RKO (cell line): ENCODE results near the gene C2orf76.

Experiments used
- DNase-seq: peaks from one replicate; pipeline ENCODE4 v3.0.0-alpha.2; 2016; ENCODE audit warnings: low spot score

The C2orf76 gene

DNA sequence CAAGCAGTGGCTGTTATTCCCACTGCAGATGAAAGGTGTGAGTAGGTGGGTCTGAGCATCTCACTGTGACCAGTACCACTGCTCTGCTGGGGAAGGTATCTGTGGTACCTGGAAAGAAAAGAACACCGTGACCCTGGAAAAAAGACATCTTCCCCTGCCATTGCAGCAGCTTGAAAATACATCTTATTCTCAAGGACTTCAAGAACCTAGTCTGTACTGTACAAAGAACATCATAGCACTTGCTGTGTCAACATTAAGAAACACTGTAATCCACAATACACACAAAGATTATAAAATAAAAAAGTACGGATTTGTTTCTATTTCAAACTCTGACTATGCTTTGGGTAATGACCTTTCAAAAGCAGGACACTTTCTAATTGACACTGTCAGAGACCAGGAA, 28.9 kb downstream of the C2orf76 start:
- DNase-seq, result no peak

DNA sequence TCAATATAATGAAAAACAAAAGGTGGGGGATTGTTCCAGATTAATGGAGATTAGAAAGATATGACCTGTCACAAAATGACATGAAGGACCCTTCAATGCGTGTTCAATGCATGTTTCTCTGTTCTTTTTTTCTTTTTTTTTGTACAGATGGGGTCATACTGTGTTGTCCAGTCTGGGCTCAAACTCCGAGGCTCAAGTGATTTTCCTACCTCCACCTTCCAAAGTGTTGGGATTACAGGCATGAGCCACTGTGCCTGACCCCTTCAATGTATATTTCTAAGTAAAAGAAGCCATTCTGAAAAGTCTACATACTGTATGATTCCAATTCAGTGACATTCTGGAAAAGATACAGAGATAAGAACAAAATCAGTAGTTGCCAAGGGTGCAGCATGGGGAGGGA, 32.8 kb downstream of the C2orf76 start:
- DNase-seq, result no peak

DNA sequence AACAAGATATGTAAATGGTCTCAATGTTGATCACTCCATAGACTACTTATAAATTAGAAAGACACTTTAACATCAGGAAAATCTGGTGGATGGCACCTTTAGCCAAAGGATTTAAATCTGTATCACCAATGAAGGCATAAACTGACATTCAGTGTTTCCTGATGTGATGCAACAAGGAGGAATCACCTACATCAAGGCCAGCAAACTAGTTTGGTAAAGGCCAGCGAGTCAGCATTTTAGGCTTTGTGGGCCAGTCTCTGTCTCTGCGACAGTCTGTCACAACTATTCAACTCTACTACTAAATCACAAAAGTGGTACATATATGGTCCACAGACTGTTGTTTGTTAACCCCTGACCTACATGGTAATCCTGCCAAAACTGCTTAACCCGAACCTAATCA, 33.3 kb downstream of the C2orf76 start:
- DNase-seq, result no peak

DNA sequence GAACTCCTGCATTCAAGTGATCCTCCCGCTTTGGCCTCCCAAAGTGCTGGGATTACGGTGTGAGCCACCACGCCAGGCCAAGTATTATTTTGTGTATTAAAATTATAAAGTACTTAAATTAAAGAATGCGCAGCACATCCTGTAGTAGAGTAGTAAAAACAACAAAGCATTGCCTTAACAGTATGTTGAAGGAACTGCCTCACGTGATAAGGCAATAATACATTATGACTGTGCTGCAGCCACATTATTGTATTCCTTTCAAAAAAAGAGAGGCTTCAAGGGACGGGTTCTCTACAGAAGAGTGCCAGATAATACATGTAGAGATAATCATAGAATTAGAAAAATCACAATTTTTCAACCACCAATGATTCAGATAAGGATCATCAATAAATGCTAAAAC, 33.7 kb downstream of the C2orf76 start:
- no peak for DNase-seq

DNA sequence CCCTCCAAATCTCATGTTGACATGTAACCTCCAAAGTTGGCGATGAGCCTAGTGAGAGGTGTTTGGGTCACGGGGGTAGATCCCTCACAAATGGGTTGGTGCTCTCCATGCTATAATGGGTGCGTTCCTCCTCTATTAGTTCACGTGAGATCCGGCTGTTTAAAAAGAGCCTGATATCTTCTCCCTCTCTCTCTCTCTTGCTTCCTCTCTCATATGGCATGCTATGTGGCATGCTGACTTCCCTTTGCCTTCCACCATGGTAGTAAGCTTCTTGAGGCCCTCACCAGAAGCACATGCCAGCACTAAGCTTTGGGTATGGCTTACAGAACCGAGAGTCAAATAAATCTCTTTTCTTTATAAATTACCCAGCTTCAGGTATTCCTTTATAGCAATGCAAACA, 39.2 kb downstream of the C2orf76 start:
- no peak for DNase-seq

DNA sequence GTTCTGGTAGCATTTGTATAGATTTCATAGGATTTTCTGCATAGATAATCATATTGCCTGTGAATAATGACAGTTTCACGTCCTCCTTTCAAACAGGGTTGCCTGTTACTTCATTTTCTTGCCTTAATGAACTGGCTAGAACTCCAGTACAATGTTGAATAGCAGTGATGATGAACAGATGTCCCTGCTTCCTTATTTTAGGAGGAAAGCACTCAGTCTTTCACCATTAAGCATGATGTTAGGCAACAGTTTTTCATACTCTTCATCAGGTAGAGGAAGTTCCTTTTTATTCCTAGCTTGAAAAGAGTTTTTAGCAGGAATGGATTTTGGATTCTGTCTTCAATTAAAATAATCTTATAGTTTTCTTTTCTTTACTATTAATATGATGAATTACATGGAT, 39.7 kb downstream of the C2orf76 start:
- no peak for DNase-seq

DNA sequence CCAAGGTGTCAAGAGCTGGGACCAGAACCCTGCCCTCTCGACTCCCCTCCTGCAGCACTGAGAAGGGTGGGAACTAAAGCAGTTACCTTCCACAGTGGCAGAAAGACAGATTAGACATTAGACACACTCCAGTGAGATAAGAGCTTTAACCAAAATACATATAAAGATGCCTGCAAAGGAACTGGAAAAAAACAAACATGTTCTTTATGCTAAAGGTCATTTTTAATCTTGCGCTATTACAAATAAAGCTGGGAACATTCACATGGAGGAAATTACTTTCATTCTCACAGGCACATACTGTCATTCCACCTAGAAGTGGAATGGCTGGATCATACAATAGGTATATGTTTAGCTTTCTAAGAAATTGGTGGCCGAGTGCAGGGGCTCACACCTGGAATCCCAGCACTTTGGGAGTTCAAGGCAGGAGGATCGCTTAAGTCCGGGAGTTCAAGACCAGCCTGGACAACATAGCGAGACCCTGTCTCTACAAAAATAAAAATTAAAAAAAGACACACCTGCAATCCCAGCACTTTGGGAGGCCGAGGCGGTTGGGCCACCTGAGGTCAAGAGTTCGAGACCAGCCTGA, 41.9 kb downstream of the C2orf76 start:
- no peak for DNase-seq

DNA sequence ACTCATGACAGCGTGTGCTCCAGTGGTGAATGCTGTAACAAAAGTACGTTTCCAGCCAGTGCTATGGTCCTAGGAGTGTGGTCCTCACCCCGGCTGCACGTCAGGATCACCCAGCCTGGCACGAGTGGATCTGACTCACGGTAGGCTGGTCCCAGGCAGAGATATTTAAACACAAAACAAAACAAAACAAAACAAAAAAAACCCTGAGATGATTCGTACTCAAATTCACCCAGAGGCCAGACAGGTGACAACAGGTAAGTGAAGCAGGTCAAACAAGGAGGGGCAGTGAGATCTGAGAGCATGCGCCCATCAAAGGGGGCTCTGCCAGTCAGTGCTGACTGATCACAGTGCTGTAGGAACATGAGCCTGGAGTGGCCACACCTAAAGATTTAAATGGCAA, 43.2 kb downstream of the C2orf76 start:
- DNase-seq, result no peak

DNA sequence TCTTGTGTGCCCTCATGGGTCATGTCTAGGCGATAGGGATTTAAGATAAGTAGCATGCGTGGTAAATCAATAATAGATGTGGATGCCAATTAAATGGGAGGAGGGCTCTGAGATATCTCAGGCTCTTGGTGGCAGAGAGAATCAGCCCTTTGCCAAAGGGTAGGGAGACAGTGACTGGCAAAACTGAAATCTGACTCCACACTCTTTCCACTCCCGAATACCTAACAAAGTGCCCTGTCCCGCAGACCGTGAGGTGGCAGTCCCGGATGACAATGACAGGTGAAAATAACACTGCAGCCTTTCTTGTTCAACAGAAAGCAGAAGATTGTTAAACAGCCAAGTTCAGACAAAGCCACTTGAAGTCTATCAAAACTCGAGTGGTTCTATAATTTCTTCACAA, 47.0 kb downstream of the C2orf76 start:
- DNase-seq, result no peak

DNA sequence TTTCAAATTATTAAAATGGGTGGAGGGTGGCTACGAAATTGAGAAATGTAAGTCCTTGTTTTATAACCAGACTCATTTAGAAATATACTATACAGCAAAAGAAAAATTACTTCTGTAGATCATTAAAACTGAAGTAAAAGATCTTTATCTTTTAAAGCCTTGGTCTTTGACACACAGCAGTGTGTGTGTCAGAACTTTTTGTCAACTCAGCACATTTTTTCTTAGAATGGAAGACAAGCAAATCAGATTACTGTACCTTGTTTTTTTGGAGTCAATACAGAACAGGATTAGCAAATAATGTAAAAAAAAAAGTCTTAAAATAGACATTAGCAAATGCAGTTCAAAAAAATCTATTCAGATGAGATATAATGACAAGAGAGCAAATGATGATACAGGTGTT, 49.1 kb downstream of the C2orf76 start:
- DNase-seq, result no peak

DNA sequence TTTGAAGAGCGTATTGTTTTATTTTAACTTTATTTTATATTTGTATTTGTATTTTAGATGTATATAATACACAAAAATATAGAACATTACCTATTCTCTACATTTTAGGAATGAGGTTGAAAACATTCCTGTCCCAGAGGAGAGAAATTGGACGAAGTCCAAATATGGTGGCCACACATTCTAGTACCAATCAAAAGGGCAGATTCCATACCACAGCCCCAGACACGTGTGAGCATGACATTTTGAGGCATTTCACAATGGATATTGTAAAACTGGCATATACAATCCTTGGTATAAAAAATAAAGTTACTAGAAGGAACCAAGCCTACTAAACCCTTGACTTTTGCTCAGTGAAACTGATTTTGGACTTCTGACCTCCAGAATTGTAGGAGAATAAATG, 50.6 kb downstream of the C2orf76 start:
- DNase-seq, result no peak

DNA sequence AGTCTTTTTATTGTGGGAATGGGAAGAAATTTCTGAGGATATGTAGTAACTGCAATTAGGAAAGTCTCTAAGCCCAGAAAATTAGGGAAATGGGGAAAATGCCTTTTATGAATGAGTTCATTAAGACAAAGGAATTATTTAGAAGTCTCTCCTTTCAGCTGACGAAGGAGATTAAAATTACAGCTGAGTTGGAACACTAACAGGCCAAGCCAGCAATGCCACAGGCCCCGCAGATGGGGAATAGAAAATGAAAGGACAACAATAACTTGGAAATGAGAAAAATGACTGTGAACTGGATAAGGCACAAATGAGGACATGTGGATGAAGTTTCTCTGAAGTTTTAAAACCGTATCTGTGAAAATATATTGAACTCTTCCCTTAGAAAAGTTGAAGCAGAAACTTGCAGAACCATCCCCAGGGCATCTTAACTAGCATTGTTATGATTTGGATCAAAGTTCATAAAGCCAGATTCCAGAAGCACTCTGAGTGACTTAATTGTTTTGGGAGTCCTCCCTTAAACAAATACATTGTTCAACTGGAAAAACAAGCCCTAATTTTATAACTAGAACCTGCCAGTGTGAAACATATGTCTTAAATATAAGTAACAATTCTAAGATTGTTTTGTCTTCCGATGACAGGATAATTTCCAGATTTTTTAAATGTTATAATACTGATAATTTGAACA, 51.3 kb downstream of the C2orf76 start:
- DNase-seq, result no peak

DNA sequence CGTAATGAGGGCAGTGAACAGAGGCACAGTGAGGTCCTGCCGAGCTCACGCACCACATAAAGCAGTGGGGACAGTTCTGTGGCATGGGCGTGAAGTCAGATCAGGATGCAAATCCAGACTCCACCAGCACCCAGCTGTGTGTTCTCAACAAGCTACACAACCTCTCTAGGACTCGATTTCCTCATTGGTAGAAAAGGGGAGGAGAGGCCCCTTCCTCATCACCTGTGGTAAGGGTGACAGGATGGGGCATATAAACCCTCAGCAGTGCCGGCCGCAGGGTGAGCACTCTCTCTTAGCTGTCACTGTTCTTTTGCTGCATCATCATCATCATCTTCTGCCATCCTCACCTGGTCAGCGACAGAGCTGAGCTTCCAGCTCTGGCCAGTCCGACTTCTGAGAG, 54.8 kb downstream of the C2orf76 start:
- no peak for DNase-seq

DNA sequence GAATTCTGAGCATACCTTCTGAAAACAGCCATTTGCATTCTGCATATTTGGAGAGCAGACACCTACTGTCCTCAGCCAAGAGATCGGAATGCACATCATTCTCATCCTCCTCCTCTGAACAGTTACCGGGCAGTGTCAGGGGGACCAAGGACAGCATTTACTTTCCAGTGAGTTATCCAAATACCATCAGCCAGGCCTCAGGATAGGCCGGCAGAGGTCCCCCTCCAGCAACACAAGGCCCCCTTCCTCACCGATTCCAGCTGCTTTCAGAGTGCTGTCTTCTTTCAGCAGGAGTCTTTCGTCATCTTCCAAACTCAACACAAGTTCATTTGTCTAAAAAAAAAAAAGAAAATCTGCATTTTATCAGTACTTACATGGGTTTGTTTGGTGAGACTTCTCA, 55.3 kb downstream of the C2orf76 start:
- no peak for DNase-seq

DNA sequence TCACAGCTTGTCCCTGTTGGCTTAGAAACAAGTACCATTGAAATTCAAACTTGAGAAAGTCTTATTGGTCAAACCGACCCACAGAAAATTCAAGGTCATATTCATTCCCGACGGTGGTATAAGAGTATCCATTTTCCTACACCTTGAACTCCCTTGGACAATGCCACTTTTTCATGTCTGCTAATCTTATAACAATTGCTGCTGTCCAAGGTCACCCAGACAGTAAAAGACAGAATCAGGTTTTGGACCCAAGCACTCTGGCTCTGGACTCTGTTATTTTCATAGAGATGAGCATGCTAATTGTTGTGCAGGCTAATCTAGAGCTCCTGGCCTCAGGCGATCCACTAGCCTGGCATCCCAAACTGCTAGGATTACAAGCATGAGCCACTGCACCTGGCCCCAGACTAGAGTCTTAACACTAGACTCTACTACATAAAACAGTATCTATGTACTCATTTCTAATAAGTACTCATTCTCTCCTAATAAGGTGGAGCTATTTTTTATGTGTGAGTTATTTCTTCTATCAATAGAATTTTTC, 57.8 kb downstream of the C2orf76 start:
- DNase-seq, result no peak

DNA sequence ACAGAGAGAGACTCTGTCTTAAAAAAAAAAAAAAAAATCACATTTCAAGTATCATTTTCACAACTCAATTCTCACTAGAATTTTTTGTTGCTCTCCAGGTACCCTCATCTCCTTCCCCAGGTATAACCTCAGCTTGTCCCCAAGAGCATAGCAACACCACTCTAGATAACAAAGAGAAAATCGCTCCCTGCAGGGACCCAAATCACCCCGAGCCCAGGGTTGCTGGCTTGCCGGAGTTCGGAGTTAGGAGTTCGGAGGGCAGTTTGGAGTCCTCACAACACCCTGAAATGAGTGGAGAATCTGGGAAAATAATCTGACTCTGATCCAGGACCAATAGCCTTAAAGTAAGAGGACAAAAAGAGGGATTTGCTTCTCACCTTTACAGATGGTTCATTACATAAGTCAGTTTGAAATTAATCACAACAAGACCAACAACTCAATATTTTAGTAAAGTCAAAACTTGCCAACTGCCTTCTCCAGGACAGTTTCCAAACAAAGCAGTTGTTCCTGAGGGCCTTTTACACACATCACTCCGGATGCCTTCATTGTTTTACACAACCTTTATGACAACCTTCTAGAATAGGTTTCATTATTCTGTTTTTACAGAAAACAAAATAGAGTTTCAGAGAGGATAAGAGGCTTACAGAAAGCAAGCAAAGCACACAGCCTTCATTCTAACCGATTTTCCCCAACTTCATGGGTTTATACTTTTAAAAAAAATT, 59.1 kb downstream of the C2orf76 start:
- no peak for DNase-seq

DNA sequence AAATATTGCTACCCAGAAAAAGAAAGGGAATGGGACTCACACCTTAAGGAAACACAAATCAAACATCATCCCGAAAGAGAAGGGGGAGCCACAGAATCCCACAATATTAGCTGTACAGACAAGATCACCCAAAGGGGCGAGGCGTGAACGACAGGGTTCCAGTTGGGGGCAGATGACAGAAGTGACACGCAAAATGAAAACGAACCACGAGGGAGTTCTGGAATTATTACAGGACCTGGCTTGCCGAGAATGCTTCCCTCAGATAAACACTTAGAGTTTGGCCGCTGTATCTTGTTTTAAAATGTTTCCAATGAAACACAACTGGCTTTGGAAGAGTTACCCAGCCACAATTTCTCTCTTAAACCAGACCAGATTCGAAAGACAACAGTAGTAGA, 60.4 kb downstream of the C2orf76 start:
- no peak for DNase-seq

DNA sequence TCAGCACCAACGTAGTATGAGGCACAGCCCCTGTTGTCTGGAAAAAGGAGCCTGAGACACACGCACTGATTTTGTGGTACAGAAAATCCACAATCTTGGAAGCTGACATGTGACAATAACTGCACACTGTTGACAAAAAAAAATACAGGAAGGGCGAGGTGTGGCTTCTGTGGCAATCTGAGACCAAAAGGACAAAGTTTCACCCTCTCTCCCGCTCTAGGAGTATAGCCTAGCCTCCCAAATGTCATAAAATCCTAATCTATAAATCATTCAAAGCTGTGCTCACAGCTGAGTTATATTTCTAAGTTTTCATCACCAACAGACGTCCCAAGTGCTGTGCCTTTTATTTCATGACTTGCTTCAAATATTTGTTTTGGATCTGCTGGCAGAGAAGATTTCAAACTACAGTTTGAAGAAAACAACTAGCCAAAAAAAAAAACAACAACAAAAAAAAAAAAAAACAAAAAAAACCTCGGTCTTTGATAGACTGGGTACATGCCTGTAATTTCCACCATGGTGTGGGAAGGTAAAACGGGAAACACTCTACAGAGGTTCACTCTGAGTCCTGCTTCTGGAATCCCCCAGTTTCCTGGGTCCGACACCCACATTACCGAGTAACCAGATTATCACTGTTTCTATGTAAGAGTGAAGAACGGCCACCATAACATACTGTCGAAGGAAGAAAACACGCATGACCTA, 61.0 kb downstream of the C2orf76 start:
- DNase-seq, result no peak

DNA sequence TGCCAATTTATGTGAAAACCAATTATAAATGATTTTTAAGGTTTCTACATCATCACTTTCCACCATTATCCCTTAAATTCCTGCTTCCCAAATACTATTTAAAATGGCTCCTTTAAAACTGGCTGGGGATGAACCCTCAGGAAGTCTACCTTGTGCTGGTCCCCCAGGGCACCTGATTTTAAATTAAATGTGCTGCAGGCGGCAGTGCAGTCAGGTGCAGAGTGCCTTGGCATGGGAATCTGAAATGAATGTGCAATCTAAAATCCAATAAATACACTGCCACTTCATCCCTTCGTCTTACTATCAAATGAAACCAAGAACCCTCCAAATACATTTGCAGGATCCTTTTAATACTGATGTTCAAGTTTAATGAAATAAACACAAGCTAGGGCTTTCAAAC, 61.8 kb downstream of the C2orf76 start:
- DNase-seq, result no peak

DNA sequence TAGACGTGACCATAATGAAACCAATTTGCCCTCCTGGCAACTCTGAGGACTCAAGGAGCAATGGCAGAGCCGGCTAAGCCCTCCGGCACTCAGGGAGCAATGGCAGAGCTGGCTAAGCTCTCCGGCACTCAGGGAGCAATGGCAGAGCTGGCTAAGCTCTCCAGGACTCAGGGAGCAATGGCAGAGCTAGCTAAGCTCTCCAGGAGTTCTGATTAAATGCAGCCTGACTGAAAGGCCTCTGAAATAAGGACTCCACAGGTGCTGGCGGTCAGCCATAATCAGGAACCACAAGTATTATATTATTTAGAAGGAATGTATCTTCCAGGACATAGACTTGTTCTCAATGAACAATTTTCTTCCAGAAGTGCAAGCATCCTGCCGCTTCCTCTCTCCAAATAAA, 65.2 kb downstream of the C2orf76 start:
- DNase-seq, result no peak

DNA sequence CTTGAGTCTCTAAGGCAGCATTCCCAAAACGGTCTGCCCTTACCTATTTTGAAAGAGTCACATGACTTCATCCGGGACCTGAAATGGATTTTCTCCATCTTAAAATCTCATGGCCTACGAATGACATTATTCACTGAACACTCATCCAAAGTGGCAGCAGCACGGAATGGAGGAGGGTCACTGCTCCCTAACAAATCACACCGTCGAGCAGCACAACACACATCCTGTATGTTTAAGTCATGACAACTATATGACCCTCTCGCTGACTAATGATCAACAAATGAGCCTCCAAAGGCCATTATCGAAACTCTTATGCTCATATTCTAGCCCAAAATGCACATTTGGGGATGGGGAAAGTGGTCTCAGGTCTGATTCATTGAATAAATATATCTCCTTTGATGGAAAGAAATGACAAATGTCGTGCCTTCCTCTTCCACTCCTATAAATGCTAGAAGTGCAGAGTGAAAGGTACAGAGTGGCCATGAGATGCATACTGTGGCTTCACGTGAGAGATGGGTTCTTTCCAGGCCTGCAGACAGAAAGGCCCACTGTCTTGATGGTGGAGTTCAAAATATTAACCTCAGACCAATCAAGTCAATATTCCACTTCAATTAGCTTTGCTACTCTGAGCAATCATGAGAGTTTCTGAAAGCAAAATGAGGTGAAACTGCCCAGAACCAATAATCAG, 70.8 kb downstream of the C2orf76 start:
- no peak for DNase-seq

DNA sequence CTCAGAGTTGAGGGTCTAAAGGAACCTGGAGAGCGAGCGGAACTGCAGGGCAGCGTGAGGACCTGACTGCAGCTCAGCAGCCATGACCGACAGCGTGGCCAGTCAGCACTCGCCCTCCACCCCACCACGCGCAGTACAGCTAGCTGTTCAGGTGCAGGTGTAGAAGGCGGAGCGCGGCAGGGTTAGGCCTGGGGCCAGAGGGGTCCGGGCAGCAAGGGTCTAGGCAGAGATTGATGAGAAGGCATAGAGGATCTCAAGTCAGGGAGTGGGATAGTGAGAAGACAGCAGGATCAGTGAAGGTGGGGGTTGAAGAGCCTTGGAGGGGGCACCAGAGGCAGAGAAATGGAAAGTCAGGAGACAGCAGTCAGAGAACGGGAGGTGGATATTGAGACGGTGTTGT, 72.0 kb downstream of the C2orf76 start:
- DNase-seq, result no peak
